GM23338 (cell line): ENCODE results near the gene WNT5A. TPM values are rescaled to one million over a fixed set of nuclear protein-coding genes. Genes with fewer than 3 reads are reported as not detected.

Source experiments
- ATAC-seq: fragments of 200-7000 bp; cut with Tn5 transposase; 3 replicates; pipeline ENCODE4 v1.9.1; 2020
- DNase-seq: peaks from one replicate; pipeline ENCODE4 v3.0.0-alpha.2; 2015; ENCODE audit warnings: low spot score
- H2AFZ ChIP-seq: fragments of 200-600 bp; sonication (generic); 2 replicates; pipeline ENCODE4 v1.8.0; 2016; ENCODE audit warnings: antibody characterized with exemption, mild to moderate bottlenecking, moderate library complexity
- H3F3A ChIP-seq: fragments of 200-600 bp; sonication (generic); replicated peaks from 2 replicates; pipeline ENCODE4 v1.8.0; 2017; ENCODE audit warnings: antibody characterized with exemption, mixed run types, low read depth
- H3K27ac ChIP-seq: fragments of 200-600 bp; sonication (generic); 2 replicates; pipeline ENCODE4 v1.6.1; 2016; ENCODE audit warnings: low read depth
- H3K27me3 ChIP-seq: fragments of 200-600 bp; sonication (generic); 2 replicates; pipeline ENCODE4 v1.8.0; 2016; ENCODE audit warnings: mild to moderate bottlenecking, mixed run types, moderate library complexity; ENCODE audit not compliant: insufficient read depth
- H3K36me3 ChIP-seq: fragments of 200-600 bp; sonication (generic); 2 replicates; pipeline ENCODE4 v1.8.0; 2016; ENCODE audit warnings: mild to moderate bottlenecking; ENCODE audit not compliant: insufficient read depth
- H3K4me1 ChIP-seq: fragments of 200-600 bp; sonication (generic); 2 replicates; pipeline ENCODE4 v1.8.0; 2016; ENCODE audit warnings: mild to moderate bottlenecking, moderate library complexity; ENCODE audit not compliant: insufficient read depth
- H3K4me2 ChIP-seq: fragments of 200-600 bp; sonication (generic); 2 replicates; pipeline ENCODE4 v1.7.1; 2017; ENCODE audit warnings: mixed run types
- H3K4me3 ChIP-seq: fragments of 200-600 bp; sonication (generic); 2 replicates; pipeline ENCODE4 v1.6.1; 2016; ENCODE audit warnings: mixed run types
- H3K79me2 ChIP-seq: fragments of 200-600 bp; sonication (generic); replicated peaks from 2 replicates; pipeline ENCODE4 v1.8.0; 2017; ENCODE audit warnings: mild to moderate bottlenecking; ENCODE audit not compliant: insufficient read depth
- H3K9me2 ChIP-seq: fragments of 200-600 bp; sonication (generic); 2 replicates; pipeline ENCODE4 v1.8.0; 2017; ENCODE audit not compliant: insufficient read depth
- H4K20me1 ChIP-seq: fragments of 200-600 bp; sonication (generic); replicated peaks from 2 replicates; pipeline ENCODE4 v1.8.0; 2017; ENCODE audit warnings: mild to moderate bottlenecking; ENCODE audit not compliant: insufficient read depth
- H3K27ac Mint-ChIP-seq: 2 replicates; pipeline ENCODE4 v1.8.0; 2020; ENCODE audit warnings: inconsistent platforms, mild to moderate bottlenecking, moderate library complexity, mixed read lengths
- H3K27me3 Mint-ChIP-seq: 3 replicates; pipeline ENCODE4 v1.8.0; 2022; ENCODE audit warnings: low read depth, mild to moderate bottlenecking, moderate library complexity, mixed read lengths, inconsistent platforms; ENCODE audit not compliant: insufficient read depth, poor library complexity
- H3K36me3 Mint-ChIP-seq: 3 replicates; pipeline ENCODE4 v1.8.0; 2021; ENCODE audit warnings: low read depth, mild to moderate bottlenecking, inconsistent platforms, moderate library complexity, mixed read lengths
- H3K4me1 Mint-ChIP-seq: 3 replicates; pipeline ENCODE4 v1.8.0; 2020; ENCODE audit warnings: mild to moderate bottlenecking, inconsistent platforms, mixed read lengths
- H3K4me3 Mint-ChIP-seq: 3 replicates; pipeline ENCODE4 v1.8.0; 2021; ENCODE audit warnings: moderate library complexity, mild to moderate bottlenecking, inconsistent platforms, mixed read lengths
- H3K9me3 Mint-ChIP-seq: 3 replicates; pipeline ENCODE4 v1.8.0; 2020; ENCODE audit warnings: moderate library complexity, mild to moderate bottlenecking, inconsistent platforms, mixed read lengths
- CREB1 ChIP-seq: fragments of 250-450 bp; sonication (Bioruptor Pico); IDR thresholded peaks from 2 replicates; pipeline ENCODE4 v1.5.0; 2020; ENCODE audit warnings: low read depth, mild to moderate bottlenecking, moderate library complexity
- EZH2 ChIP-seq: fragments of 200-600 bp; sonication (generic); IDR thresholded peaks from one replicate; pipeline ENCODE4 v1.8.0; 2017; ENCODE audit warnings: antibody characterized with exemption, mild to moderate bottlenecking, low read depth; ENCODE audit not compliant: unreplicated experiment
- EZH2phosphoT487 ChIP-seq: fragments of 200-600 bp; sonication (generic); IDR thresholded peaks from one replicate; pipeline ENCODE4 v1.8.1; 2018; ENCODE audit warnings: antibody characterized with exemption; ENCODE audit not compliant: unreplicated experiment
- NANOG ChIP-seq: IDR thresholded peaks from 2 replicates; pipeline ENCODE4 v1.6.1; 2016; ENCODE audit warnings: antibody characterized with exemption, borderline replicate concordance
- POLR2AphosphoS5 ChIP-seq: IDR thresholded peaks from 2 replicates; pipeline ENCODE4 v1.6.1; 2016; ENCODE audit warnings: antibody characterized with exemption, low read depth
- ZNF114 ChIP-seq: fragments of 250-450 bp; sonication (Bioruptor Pico); IDR thresholded peaks from 2 replicates; pipeline ENCODE4 v1.5.0; 2020; ENCODE audit warnings: mild to moderate bottlenecking, moderate library complexity
- polyA plus RNA-seq: library from polyadenylated mRNA; unstranded; fragments of >200 nt; fragmentation: Nextera tagmentation; extraction: Ambion mirVana; gene quantifications from 2 replicates; pipeline ENCODE4 v1.2.1, GENCODE V29; 2016
- total RNA-seq: library from RNA; depleted of rRNA; stranded (reverse); fragments of >200 nt; shearing (Covaris generic); gene quantifications from 2 replicates; pipeline ENCODE4 v1.2.3, GENCODE V29; 2014
- TF ChIP-seq, protein P1 (sequence below): IDR thresholded peaks from 2 replicates; pipeline ENCODE4 v1.6.1; 2016; ENCODE audit warnings: antibody characterized with exemption
- TF ChIP-seq, protein P2 (sequence below): IDR thresholded peaks from one replicate; pipeline ENCODE4 v1.6.1; 2018; ENCODE audit warnings: antibody characterized with exemption; ENCODE audit not compliant: unreplicated experiment
- TF ChIP-seq, protein P3 (sequence below): fragments of 250-450 bp; sonication (Bioruptor Pico); IDR thresholded peaks from 2 replicates; pipeline ENCODE4 v1.5.0; 2020; ENCODE audit warnings: mild to moderate bottlenecking, moderate library complexity
- TF ChIP-seq, protein P4 (sequence below), 2 experiments: fragments of 200-600 bp in 1 of 2; sonication (generic) in 1 of 2; conservative IDR thresholded peaks; 2 replicates each; pipeline versions ENCODE4 v1.5.1 to v1.6.1; 2016 to 2017; ENCODE audit warnings: antibody characterized with exemption in 2 of 2, low read depth in 2 of 2, mild to moderate bottlenecking in 2 of 2, moderate library complexity in 1 of 2

The WNT5A gene
- total and polyA plus RNA-seq, 2 experiments from 2014 or later, result 0.53 to 4.0 TPM

DNA sequence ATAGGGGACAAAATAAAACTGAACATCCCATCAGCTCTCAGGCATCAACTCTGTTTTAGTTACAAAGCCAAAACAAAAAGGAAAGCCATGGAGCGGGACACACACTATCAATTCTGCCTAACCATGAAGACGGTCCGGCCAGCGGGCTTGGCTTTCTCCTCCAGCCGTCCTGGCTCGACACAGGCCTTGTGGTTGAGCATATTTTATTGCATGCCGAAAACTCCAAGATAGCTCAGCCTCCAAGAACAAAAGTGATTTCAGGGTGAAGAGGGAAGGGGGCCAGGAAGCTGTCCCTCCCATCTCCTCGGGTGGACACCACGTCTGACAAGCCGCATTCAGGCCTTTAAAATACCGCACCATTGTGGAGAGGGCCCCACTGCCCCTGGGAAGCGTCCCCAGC, 31.2 kb downstream of the WNT5A start (continued):
- TF ChIP-seq, protein P1, sequence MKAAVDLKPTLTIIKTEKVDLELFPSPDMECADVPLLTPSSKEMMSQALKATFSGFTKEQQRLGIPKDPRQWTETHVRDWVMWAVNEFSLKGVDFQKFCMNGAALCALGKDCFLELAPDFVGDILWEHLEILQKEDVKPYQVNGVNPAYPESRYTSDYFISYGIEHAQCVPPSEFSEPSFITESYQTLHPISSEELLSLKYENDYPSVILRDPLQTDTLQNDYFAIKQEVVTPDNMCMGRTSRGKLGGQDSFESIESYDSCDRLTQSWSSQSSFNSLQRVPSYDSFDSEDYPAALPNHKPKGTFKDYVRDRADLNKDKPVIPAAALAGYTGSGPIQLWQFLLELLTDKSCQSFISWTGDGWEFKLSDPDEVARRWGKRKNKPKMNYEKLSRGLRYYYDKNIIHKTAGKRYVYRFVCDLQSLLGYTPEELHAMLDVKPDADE, result no peak
- TF ChIP-seq POLR2AphosphoS5, result no peak
- no peak for TF ChIP-seq CREB1 (CRISPR knock-in tag)
- no peak for TF ChIP-seq EZH2

DNA sequence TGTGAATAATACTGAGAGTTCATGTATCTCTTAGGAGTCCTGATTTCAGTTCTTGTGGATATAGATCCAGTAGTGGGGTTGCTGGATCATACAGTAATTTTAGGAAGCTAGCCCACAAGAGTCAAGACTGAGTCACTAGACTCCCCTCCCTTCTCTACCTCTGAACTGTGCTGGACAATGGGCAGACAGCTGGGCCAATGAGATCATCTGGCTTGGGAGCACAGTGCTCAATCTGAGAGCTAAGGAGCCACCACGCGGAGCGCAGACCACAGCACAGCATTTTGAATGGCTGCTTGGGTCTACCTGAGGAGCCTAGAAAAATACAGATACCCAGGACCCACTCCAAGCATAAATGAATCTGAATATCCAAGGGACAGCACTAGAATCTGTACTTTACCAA, 32.5 kb downstream of the WNT5A start:
- Mint-ChIP-seq H3K36me3 (no peaks in the 10 kb centered on the region), H3K27ac (no peak overlapping the region), H3K4me1 (no peaks in the 10 kb centered on the region), H3K27me3 (peaks cover 2% of the 10 kb centered on the region), H3K4me3 (no peak overlapping the region), H3K9me3 (no peaks in the 10 kb centered on the region)
- H3K79me2 ChIP-seq, result no peaks in the 10 kb centered on the region
- H3K4me3 ChIP-seq, result no peak overlapping the region
- H3K27me3 ChIP-seq, result no peaks in the 10 kb centered on the region
- H2AFZ ChIP-seq, result 0 out of 2 replicates have a peak overlapping the region, but pooled peaks have one; percentile 34
- peaks cover 13% of the 10 kb centered on the region for H3K9me2 ChIP-seq
- no peaks in the 10 kb centered on the region for H3K4me1 ChIP-seq
- no peak for DNase-seq
- H3F3A ChIP-seq, result no peaks in the 10 kb centered on the region
- H4K20me1 ChIP-seq, result no peaks in the 10 kb centered on the region
- ATAC-seq, result no peak
- TF ChIP-seq EZH2phosphoT487 (no peak), EZH2 (no peak), NANOG (no peak), ZNF114 (CRISPR knock-in tag) (no peak), POLR2AphosphoS5 (no peak)
- TF ChIP-seq, protein P2, sequence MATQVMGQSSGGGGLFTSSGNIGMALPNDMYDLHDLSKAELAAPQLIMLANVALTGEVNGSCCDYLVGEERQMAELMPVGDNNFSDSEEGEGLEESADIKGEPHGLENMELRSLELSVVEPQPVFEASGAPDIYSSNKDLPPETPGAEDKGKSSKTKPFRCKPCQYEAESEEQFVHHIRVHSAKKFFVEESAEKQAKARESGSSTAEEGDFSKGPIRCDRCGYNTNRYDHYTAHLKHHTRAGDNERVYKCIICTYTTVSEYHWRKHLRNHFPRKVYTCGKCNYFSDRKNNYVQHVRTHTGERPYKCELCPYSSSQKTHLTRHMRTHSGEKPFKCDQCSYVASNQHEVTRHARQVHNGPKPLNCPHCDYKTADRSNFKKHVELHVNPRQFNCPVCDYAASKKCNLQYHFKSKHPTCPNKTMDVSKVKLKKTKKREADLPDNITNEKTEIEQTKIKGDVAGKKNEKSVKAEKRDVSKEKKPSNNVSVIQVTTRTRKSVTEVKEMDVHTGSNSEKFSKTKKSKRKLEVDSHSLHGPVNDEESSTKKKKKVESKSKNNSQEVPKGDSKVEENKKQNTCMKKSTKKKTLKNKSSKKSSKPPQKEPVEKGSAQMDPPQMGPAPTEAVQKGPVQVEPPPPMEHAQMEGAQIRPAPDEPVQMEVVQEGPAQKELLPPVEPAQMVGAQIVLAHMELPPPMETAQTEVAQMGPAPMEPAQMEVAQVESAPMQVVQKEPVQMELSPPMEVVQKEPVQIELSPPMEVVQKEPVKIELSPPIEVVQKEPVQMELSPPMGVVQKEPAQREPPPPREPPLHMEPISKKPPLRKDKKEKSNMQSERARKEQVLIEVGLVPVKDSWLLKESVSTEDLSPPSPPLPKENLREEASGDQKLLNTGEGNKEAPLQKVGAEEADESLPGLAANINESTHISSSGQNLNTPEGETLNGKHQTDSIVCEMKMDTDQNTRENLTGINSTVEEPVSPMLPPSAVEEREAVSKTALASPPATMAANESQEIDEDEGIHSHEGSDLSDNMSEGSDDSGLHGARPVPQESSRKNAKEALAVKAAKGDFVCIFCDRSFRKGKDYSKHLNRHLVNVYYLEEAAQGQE, result no peak
- TF ChIP-seq, protein P3, sequence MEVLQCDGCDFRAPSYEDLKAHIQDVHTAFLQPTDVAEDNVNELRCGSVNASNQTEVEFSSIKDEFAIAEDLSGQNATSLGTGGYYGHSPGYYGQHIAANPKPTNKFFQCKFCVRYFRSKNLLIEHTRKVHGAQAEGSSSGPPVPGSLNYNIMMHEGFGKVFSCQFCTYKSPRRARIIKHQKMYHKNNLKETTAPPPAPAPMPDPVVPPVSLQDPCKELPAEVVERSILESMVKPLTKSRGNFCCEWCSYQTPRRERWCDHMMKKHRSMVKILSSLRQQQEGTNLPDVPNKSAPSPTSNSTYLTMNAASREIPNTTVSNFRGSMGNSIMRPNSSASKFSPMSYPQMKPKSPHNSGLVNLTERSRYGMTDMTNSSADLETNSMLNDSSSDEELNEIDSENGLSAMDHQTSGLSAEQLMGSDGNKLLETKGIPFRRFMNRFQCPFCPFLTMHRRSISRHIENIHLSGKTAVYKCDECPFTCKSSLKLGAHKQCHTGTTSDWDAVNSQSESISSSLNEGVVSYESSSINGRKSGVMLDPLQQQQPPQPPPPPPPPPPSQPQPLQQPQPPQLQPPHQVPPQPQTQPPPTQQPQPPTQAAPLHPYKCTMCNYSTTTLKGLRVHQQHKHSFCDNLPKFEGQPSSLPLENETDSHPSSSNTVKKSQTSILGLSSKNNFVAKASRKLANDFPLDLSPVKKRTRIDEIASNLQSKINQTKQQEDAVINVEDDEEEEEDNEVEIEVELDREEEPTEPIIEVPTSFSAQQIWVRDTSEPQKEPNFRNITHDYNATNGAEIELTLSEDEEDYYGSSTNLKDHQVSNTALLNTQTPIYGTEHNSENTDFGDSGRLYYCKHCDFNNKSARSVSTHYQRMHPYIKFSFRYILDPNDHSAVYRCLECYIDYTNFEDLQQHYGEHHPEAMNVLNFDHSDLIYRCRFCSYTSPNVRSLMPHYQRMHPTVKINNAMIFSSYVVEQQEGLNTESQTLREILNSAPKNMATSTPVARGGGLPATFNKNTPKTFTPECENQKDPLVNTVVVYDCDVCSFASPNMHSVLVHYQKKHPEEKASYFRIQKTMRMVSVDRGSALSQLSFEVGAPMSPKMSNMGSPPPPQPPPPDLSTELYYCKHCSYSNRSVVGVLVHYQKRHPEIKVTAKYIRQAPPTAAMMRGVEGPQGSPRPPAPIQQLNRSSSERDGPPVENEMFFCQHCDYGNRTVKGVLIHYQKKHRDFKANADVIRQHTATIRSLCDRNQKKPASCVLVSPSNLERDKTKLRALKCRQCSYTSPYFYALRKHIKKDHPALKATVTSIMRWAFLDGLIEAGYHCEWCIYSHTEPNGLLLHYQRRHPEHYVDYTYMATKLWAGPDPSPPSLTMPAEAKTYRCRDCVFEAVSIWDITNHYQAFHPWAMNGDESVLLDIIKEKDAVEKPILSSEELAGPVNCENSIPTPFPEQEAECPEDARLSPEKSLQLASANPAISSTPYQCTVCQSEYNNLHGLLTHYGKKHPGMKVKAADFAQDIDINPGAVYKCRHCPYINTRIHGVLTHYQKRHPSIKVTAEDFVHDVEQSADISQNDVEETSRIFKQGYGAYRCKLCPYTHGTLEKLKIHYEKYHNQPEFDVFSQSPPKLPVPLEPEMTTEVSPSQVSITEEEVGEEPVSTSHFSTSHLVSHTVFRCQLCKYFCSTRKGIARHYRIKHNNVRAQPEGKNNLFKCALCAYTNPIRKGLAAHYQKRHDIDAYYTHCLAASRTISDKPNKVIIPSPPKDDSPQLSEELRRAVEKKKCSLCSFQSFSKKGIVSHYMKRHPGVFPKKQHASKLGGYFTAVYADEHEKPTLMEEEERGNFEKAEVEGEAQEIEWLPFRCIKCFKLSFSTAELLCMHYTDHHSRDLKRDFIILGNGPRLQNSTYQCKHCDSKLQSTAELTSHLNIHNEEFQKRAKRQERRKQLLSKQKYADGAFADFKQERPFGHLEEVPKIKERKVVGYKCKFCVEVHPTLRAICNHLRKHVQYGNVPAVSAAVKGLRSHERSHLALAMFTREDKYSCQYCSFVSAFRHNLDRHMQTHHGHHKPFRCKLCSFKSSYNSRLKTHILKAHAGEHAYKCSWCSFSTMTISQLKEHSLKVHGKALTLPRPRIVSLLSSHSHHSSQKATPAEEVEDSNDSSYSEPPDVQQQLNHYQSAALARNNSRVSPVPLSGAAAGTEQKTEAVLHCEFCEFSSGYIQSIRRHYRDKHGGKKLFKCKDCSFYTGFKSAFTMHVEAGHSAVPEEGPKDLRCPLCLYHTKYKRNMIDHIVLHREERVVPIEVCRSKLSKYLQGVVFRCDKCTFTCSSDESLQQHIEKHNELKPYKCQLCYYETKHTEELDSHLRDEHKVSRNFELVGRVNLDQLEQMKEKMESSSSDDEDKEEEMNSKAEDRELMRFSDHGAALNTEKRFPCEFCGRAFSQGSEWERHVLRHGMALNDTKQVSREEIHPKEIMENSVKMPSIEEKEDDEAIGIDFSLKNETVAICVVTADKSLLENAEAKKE (CRISPR knock-in tag), result no peak
- TF ChIP-seq, protein P4, sequence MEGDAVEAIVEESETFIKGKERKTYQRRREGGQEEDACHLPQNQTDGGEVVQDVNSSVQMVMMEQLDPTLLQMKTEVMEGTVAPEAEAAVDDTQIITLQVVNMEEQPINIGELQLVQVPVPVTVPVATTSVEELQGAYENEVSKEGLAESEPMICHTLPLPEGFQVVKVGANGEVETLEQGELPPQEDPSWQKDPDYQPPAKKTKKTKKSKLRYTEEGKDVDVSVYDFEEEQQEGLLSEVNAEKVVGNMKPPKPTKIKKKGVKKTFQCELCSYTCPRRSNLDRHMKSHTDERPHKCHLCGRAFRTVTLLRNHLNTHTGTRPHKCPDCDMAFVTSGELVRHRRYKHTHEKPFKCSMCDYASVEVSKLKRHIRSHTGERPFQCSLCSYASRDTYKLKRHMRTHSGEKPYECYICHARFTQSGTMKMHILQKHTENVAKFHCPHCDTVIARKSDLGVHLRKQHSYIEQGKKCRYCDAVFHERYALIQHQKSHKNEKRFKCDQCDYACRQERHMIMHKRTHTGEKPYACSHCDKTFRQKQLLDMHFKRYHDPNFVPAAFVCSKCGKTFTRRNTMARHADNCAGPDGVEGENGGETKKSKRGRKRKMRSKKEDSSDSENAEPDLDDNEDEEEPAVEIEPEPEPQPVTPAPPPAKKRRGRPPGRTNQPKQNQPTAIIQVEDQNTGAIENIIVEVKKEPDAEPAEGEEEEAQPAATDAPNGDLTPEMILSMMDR (conservative IDR thresholded peaks at IDR 0.05; ENCODE audit: low read depth in 2 of 2), result no peak
- H3K4me2 ChIP-seq, result no peak overlapping the region
- H3K27ac ChIP-seq, result no peak overlapping the region
- H3K36me3 ChIP-seq, result no peaks in the 10 kb centered on the region
